GM21619 (cell line): ENCODE measurements around the gene KIF1B.
"Not testable (repeated sequence)": the region's sequence is repeated elsewhere in the genome, so short reads cannot be mapped to it uniquely, and the experiment has no call there.

Experiments
- ATAC-seq: cut with Tn5 transposase; IDR thresholded peaks from one replicate; pipeline ENCODE4 v1.9.1; 2021; ENCODE audit not compliant: unreplicated experiment

KIF1B gene

GRCh38 chr1:10379676-10380075, 169.3 kb downstream of the KIF1B start:
- no peak for ATAC-seq

GRCh38 chr1:10380594-10381275, 170.4 kb downstream of the KIF1B start:
- ATAC-seq, result no peak

- ATAC-seq, result no peak
Observed at GRCh38 chr1:10383630-10384029, 173.3 kb downstream of the KIF1B start.

GRCh38 chr1:10384219-10384618, 173.8 kb downstream of the KIF1B start:
- ATAC-seq, result no peak

GRCh38 chr1:10386761-10387676, 176.6 kb downstream of the KIF1B start:
- no peak for ATAC-seq

- ATAC-seq, result no peak
Observed at GRCh38 chr1:10387677-10388386, 177.5 kb downstream of the KIF1B start.

- ATAC-seq, result no peak
Observed at GRCh38 chr1:10388387-10388715, 178.0 kb downstream of the KIF1B start.

- ATAC-seq, result no peak
Observed at GRCh38 chr1:10389271-10389973, 179.1 kb downstream of the KIF1B start.

GRCh38 chr1:10396870-10397269, 186.5 kb downstream of the KIF1B start:
- no peak for ATAC-seq

- no peak for ATAC-seq
Observed at GRCh38 chr1:10398278-10398733, 187.9 kb downstream of the KIF1B start.

- ATAC-seq, result peak; percentile 95
Observed at GRCh38 chr1:10398734-10399443, 188.5 kb downstream of the KIF1B start, which contains the start of gene PGD. Gene PGD (plus strand): TSS chr1:10399064. CDS start chr1:10399118, 54 bp downstream.

GRCh38 chr1:10399444-10399941, 189.1 kb downstream of the KIF1B start:
- no peak for ATAC-seq

GRCh38 chr1:10400013-10400412, 189.6 kb downstream of the KIF1B start:
- no peak for ATAC-seq

GRCh38 chr1:10401281-10401680, 190.9 kb downstream of the KIF1B start:
- no peak for ATAC-seq

GRCh38 chr1:10402729-10403274, 192.4 kb downstream of the KIF1B start:
- no peak for ATAC-seq

GRCh38 chr1:10407201-10407600, 196.8 kb downstream of the KIF1B start:
- ATAC-seq, result no peak

- no peak for ATAC-seq
Observed at GRCh38 chr1:10415211-10415930, 205.0 kb downstream of the KIF1B start.

- not testable (repeated sequence) for ATAC-seq
Observed at GRCh38 chr1:10415967-10416366, 205.6 kb downstream of the KIF1B start.

GRCh38 chr1:10418741-10419140, 208.4 kb downstream of the KIF1B start:
- ATAC-seq, result not testable (repeated sequence)
